HG03039 (cell line): ENCODE data around the gene KLHL22.
"Not testable (repeated sequence)": the region's sequence is repeated elsewhere in the genome, so short reads cannot be mapped to it uniquely, and the experiment has no call there.

Experiments used
- ATAC-seq: cut with Tn5 transposase; IDR thresholded peaks from one replicate; pipeline ENCODE4 v1.9.1; 2021; ENCODE audit warnings: mild to moderate bottlenecking, moderate library complexity; ENCODE audit not compliant: unreplicated experiment

The KLHL22 gene, protein sequence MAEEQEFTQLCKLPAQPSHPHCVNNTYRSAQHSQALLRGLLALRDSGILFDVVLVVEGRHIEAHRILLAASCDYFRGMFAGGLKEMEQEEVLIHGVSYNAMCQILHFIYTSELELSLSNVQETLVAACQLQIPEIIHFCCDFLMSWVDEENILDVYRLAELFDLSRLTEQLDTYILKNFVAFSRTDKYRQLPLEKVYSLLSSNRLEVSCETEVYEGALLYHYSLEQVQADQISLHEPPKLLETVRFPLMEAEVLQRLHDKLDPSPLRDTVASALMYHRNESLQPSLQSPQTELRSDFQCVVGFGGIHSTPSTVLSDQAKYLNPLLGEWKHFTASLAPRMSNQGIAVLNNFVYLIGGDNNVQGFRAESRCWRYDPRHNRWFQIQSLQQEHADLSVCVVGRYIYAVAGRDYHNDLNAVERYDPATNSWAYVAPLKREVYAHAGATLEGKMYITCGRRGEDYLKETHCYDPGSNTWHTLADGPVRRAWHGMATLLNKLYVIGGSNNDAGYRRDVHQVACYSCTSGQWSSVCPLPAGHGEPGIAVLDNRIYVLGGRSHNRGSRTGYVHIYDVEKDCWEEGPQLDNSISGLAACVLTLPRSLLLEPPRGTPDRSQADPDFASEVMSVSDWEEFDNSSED

DNA sequence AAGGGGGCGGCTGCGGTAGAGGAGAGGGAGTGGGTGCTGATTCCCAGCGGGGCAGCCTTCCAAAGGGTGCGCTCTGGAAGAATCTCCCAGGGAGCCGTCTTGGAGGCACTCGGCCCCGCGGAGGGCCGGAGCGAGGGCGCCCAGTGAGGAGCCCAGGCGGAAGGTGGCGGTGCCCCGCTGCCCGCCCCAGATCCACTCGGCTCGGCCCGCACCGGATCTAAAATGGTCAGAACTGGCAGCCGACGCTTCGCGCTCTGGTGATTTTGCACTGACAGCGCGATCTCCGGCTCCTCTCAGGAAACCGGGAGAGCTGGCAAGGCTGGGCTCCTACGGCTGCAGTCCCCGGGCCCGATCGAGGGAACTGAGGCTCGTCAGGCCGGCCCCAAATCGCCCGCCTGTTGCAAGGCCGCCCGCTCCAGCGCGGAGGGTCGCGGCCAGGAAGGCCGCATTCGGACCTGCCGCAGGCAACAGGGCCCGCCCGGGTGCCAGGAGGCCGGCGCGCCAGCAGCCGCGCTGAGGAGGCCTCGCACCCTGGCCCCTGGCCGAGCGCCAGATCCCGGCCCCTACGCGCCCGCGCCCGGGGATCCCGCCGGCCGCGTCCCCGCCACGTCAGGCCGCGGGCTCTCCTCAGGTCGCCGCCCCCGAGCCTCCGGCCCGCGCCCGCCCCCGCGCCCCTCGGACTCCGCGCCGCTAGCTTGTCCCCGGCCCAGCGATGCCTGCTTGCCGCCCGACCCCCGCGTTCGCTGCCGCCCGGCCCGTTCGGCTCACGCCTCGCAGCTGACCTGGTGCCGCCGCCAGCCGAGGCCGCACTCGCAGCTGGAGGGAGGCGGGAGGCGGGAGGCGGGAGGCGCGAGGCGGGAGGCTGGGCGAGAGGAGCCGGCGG is at the start of gene KLHL22:
KLHL22 (minus strand) TSS at position 818 of the 883 bp plus-strand sequence. CDS start 6,584 bp downstream, outside the sequence.
- ATAC-seq = peak; percentile 32

DNA sequence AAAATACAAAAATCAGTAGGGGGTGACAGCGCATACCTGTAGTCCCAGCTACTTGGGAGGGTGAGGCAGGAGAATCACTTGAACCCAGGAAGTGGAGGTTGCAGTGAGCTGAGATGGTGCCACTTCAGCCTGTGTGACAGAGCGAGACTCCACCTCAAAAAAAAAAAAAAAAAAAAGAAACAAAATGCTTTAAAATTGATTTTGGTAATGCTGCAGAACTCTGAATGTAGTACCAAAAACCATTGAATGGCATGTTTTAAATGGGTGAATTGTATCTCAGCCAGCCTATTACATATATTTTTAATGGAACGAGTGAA is 49.7 kb upstream of the KLHL22 start:
- ATAC-seq = not testable (repeated sequence)

DNA sequence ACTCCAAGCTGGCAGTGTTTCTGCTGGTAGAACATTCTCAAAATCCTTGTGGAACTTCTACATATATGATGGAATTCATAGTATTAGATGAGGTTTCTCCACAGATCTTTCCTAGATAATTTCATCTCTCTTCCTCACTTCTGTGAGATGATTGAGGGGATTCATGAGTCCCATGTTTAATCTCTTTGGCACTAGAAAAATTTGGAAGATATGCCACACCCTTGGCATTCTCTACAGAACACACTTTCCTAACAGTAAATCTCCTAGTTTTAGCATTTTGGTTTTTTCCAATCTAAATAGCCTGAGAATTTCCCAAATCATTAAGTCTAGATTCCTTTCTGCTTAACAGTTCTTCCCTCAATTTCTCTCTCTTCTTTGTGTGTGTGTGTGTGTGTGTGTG is 47.1 kb upstream of the KLHL22 start:
- no peak for ATAC-seq

DNA sequence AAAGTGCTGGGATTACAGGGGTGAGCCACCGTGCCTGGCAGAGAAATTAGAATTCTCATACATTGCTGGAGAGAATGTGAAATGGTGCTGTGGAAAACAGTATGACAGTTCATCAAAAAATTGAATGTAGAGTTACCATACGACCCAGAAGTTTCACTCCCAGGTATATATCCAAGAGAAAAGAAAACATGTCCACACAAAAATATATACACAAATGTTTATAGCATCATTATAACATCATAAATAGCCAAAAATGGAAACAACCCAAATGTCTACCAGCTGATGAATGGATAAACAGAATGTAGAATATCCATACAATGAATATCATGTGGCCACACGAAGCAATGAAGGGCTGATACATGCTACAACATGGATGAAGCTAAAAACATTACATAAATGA is 46.5 kb upstream of the KLHL22 start:
- ATAC-seq = no peak

DNA sequence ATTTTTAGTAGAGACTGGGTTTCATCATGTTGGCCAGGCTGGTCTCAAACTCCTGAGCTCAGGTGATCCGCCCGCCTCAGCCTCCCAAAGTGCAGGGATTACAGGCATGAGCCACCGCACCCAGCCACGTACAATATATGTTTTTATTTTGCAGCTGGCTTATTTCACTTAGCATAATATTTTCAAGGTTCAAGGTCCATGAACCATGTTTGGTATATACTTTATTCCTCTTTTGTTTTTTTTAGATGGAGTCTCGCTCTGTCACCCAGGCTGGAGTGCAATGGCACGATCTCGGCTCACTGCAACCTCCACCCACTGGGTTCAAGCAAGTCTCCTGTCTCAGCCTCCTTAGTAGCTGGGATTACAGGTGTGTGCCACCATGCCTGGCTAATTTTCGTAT is 43.3 kb upstream of the KLHL22 start:
- not testable (repeated sequence) for ATAC-seq

DNA sequence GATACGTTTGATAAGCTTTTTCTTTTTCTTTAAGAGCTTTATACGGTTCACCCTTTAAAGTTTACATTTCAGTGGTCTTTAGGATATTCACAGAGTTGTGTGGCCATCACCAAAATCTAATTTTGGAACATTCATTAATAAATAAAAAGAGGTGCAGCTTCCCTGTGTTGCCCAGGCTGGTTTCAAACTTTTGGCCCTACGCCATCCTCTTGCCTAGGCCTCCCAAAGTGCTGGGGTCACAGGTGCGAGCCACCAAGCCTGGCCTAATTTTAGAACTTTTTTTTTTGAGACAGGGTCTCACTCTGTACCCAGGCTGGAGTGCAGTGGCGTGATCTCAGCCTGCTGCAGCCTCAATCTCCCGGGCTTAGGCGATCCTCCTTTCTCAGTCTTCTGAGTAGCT is 42.4 kb upstream of the KLHL22 start:
- ATAC-seq = no peak

DNA sequence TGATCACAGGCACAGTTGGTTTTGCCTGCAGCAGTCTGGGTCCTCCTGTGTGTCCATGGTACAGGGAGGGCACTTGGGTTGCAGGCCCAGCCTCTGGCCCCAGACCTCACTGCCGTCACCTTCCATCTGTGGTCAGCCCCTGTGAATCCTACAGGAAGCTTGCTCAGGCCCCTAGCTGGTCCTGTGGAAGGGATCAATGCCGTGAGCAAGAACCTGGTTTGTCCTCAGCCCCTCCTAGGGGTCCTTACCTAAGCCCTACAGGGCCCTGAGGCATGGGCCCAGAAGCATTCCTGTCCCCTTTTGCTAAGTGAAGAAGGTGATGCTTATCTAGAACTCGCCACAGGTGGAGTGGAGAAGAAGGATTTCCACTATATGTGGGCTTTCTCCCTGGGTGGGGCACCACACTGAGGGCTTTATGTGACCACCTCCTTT is 41.7 kb upstream of the KLHL22 start:
- ATAC-seq = no peak

DNA sequence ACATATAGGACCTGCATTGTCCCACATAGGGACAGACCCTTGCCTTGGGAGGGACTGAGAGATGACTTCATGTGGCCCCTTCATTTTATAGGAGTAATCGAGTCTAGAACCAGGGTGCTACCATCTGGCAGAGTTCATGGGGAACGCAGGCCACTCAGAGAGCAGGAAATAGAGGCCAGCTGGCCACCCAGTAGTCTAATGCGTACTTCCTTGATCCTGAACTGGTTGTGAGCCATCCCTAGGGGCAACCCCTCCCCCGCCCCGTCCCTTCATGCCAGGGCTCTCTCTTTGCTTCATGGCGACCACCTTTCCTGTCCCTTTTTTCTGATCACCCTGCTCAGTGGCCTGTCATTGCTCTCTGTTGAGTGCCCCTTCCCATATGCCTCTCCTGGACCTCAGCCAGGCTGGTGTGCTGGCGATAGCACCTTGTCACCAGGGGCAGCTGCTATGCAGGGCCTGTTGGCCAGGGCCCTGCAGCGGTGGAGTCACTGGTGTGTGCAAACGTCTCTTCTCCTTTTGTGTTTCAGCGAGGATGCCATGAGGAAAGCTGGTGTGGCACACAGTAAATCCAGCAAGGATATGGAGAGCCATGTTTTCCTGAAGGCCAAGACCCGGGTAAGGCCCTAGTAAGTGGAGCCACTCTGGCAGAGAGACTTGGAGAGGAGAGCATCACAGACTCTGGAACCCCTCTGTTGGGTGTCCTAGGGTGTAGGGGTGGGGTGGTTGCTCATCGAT is 41.2 kb upstream of the KLHL22 start:
- no peak for ATAC-seq

DNA sequence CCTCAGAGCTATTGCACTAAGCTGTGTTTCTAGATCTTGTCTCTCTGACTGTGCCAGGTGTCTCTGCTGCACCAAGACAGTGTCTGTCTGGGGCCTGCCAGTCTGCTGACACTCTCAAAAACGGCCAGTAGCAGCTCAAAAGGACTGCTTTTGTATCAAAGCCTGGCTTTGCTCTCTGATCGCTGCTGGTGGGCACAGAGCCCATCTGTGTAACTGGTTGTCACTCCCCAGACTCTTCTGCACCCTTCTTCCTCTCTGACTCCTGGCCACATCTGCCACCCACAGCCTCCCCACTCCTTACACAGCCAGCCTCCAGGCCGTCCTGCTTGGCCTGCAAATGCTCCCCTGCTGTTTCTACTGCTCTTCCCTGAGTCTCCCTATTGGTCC is 38.3 kb upstream of the KLHL22 start:
- ATAC-seq = no peak

DNA sequence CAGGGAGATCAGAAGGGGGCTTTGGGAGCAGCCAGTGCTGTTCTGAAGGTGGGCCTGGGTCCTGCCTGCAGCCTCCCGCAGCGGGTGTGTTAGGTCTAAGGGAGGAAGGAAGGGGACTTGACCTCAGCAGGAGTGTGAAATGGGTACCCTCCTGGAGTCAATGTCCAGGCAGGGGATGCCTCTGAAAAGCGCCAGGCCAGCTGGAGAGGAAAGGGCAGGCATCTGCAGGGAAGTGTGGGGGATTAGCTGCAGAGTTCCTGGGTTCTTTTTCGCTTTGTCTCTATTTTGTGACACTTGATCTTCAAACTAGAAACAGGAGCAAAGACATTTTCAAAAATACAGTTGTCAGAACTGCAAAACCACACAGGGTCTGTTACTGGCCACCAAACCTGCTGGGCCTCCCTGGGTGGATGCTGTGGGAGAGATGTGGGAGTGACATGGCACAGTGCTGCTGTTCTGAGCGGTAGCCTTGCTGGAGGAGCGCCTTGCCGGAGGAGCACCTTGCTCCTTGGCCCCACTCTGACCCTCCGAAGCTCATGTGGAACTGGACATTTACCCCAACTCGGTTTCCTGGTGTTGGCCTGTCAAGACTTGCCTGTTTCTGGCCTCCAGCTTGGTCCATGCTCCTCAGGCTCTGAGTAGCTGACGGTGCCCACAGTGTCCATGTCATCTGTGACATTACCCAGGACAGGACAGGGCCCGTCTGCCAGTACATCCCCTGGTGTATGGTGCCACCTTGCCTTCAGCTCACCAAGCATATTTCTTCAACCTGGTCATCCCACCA is 37.7 kb upstream of the KLHL22 start:
- ATAC-seq = no peak

DNA sequence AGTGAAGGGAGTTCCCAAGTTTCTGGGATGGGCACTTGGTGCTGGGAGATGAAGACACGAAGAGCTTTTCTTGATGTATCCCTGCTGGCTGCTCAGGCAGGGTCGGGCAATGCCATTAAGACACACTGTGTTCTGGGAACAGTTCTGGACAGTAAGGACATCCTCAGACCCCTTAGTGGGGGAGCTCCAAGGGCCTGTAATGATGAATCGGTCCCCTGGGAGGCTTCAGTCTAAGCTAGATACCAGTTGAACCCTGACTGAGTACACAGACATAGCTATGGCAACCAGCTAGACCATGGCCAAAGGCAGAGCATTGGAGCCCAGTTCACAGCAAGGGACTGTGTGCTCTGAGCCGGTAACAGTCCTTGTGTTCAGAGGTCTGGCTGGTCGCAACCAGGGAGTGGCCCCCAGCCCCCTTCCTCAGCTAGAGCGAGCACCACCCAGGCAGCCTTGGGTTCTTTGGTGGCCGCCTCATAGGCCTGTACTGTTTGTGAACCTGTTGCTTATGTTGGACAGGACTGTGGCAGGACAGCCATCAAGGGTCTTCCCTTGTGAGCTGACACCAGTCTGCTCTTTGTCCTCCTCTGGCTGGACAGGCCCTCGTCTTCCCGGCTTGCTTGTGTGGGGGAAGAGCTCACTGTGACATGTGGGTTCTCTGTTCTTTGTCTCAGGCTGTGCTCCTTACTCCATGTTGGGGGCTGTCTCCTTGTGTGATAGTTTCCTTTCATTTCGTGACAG is 36.8 kb upstream of the KLHL22 start:
- ATAC-seq = no peak

DNA sequence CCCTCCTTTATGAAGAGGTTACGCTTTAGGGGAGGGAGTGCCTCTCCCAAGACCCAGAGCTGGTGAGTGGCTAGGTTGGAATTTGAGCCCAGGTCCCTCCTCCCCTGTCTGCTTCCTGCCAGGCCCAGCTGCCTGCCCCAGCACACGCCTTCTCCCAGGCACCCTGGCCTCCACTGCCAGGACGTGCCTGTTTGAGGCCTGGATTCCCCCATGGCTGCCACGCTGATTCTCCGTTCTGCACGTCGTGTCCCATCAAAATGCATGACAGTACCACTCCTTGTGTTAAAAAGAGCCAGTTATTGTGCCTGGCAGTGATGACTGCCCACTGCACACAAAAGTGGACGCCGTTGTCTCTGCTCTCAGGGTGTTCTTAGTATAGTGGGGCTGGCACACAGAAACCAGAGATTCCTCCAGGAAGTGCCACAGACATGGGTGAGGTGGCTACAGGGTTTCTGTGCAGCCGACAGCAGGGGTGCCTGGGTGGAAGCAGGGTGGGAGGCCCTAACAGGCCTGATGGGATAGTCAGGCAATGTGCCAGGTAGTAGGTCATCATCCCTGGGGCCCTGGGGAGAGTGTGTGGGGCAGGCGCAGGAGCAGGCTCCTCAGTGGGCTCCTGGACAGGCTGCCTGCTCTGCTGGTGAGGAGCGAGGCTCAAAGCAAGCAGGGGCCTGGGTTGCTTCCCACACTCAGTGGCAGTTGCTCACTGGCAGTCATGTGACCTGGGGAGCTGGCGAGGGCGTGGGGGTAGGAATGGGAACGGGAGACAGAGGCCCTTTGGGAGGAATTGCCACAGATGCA is 36.0 kb upstream of the KLHL22 start:
- ATAC-seq = no peak

DNA sequence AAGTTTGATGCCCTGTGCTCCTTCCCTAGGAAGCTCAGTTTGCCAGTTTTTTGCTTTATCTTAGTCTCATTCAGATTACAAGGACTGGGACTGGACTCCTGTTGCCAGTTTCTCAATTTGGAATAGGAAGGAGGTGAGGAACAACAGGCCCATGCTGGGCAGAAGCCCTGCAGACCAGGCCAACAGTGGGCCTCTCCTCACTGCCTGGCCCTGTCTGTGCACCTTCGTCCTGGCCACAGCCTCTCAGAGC is 35.5 kb upstream of the KLHL22 start:
- no peak for ATAC-seq

DNA sequence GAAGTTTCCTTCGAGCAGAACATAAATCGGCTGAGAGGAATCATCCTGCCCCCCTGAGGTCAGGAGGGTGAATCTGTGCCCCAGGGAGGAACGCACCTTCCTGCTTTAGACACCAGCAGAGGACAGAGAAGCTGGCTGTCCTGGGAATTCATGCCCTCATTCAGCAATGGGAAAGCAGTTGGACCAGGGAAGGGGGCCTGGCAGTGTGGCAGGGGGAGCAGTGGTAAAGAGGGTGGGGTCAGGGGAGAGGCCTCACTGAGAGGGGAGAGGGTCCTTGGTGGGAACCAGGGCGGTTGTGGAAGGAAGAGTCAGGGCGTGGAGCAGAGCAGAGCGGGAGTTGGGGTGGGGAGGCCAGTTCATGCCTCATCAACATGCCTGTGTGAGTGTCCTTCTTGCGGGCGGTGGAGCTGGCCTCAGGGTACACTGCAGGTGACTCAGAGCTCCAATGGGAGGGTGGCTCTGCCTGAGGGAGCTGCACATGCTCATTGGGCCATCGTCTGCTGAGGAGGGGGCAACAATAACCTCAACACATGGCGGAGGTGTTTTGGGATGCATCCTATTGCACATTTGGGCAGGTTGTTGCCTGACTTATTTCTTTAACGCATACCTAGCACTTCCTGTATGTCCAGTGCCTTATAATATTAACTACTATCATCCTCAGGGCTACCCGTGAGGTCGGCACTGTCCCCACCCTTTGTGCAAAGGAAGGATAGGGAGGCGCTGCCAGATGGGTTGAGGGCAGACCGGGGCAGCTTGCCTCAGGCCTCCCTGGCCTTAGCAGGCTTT is 35.0 kb upstream of the KLHL22 start:
- ATAC-seq = no peak

DNA sequence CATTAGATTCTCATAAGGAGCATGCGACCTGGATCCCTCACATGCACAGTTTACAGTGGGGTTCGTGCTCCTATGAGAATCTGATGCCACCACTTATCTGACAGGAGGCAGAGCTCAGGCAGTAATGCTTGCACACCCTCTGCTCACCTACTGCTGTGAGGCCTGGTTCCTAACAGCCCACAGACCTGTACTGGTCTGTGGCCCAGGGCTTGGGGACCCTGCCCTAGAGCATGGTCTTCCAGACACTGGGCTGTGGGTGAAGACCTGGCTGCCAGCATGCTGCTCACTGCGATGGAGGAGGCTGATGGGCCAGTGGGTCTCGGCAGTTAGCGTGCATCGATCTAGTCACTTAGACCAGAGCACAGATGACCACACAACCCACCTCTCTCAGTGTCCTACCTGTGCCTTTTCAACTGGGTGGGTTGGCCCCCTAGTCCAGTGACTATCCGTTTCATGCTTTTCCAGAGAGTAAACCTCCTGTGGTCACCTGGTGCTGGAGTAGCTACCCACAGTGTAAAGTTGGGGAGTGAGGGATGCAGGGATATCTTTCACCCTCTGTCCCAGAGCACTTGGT is 32.9 kb upstream of the KLHL22 start:
- ATAC-seq = no peak

DNA sequence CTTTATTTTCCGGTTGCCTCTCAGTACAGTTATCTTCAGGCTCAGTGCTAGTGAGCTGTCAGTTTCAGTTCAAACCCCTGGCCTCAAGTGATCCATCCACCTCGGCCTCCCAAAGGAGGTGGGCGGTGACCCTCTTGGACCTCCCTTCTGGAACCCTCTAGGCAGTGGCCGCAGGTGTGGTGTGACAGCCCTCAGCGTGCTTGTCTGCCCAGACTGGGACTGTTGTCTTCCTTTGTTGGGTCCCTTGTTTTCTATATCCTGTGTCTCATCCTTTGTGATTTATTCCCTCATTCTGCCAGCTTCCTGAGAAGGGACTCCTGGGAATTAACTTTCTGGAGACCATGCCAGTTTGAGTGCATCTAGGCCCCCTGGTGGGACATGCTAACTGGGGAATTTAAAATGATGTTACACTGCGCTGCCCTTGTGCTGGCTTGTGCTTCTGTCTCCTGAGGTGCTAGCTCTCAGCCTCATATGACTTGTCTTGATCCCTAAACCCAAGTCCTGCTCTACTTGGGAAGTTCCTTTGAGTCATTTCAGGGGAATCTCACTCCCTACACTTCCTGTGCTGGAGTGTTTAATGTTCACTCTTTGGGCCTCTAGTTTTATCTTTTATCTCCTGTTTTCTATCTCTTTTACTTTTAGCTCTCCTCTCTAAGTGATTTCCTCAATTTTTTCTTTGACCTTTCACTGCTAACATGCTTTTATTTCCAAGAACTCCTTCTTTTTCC is 31.2 kb upstream of the KLHL22 start:
- no peak for ATAC-seq

DNA sequence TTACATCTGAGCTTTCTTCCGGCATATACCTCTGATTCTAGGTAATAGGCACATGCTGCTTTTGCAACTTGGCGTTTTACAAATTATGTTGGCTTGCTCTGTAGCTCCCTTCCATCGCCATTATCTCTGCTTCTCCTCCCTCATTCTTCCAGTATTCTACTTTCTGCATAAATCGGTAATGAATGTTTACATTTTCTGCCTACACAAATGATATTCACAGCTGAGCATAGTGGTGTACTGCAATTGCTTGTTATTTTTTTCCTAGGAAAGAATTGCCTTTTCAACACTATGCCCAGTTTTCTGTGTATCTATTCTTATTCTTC is 30.7 kb upstream of the KLHL22 start:
- no peak for ATAC-seq
